T-helper 2 cell (primary cell): Measurements from ENCODE around the gene SHH.
A peak's percentile ranks its signal among the peaks of the same experiment; 100 is the strongest.

ENCODE experiments used
- DNase-seq, 5 experiments: peaks; one replicate each; pipeline versions ENCODE4 v3.0.0 to v3.0.0-alpha.2; 2012 to 2022
- total RNA-seq, 2 donors: gene quantifications; one replicate each; lab custom pipeline; 2026; lab: John Stamatoyannopoulos, UW

SHH gene
- 0.27 to 0.62 reads per million in 2 donors for total RNA-seq

GRCh38 chr7:155811895-155812761 lies at the start of gene SHH:
Gene SHH (minus strand): TSS chr7:155812463. CDS start chr7:155812122, 341 bp downstream.
- DNase-seq, result peak in 1 of 5 experiments; percentile 31

GRCh38 chr7:155861480-155861868 lies 49.2 kb upstream of the SHH start:
- DNase-seq, result no peak

- DNase-seq, result no peak
Observed at GRCh38 chr7:155860840-155861479, 48.7 kb upstream of the SHH start.

GRCh38 chr7:155860461-155860839 lies 48.2 kb upstream of the SHH start:
- no peak for DNase-seq

- no peak for DNase-seq
Observed at GRCh38 chr7:155858521-155859061, 46.3 kb upstream of the SHH start.

GRCh38 chr7:155857141-155857540 lies 44.9 kb upstream of the SHH start:
- no peak for DNase-seq

GRCh38 chr7:155856656-155857055 lies 44.4 kb upstream of the SHH start:
- DNase-seq, result no peak

- DNase-seq, result no peak
Observed at GRCh38 chr7:155852426-155853301, 40.4 kb upstream of the SHH start.

GRCh38 chr7:155851892-155852291 lies 39.6 kb upstream of the SHH start:
- DNase-seq, result no peak

- DNase-seq, result no peak
Observed at GRCh38 chr7:155850766-155851678, 38.8 kb upstream of the SHH start.

GRCh38 chr7:155850001-155850436 lies 37.8 kb upstream of the SHH start:
- DNase-seq, result no peak

GRCh38 chr7:155848691-155849669 lies 36.7 kb upstream of the SHH start:
- DNase-seq, result no peak

- DNase-seq, result no peak
Observed at GRCh38 chr7:155847821-155848435, 35.7 kb upstream of the SHH start.

- DNase-seq, result no peak
Observed at GRCh38 chr7:155846936-155847335, 34.7 kb upstream of the SHH start.

- DNase-seq, result no peak
Observed at GRCh38 chr7:155846156-155846555, 33.9 kb upstream of the SHH start.

- no peak for DNase-seq
Observed at GRCh38 chr7:155845226-155845625, 33.0 kb upstream of the SHH start.

- no peak for DNase-seq
Observed at GRCh38 chr7:155844526-155844925, 32.3 kb upstream of the SHH start.

GRCh38 chr7:155844019-155844453 lies 31.8 kb upstream of the SHH start:
- no peak for DNase-seq

GRCh38 chr7:155843426-155844018 lies 31.3 kb upstream of the SHH start:
- no peak for DNase-seq
